GM19468 (cell line): ENCODE results near the gene TES.
"Not testable (repeated sequence)": the region's sequence is repeated elsewhere in the genome, so short reads cannot be mapped to it uniquely, and the experiment has no call there.

Experiments used
- ATAC-seq: cut with Tn5 transposase; IDR thresholded peaks from one replicate; pipeline ENCODE4 v1.9.1; 2021; ENCODE audit warnings: mild to moderate bottlenecking, moderate library complexity, moderate number of reproducible peaks; ENCODE audit not compliant: unreplicated experiment; ENCODE audit errors: extremely low read depth

The TES gene

DNA sequence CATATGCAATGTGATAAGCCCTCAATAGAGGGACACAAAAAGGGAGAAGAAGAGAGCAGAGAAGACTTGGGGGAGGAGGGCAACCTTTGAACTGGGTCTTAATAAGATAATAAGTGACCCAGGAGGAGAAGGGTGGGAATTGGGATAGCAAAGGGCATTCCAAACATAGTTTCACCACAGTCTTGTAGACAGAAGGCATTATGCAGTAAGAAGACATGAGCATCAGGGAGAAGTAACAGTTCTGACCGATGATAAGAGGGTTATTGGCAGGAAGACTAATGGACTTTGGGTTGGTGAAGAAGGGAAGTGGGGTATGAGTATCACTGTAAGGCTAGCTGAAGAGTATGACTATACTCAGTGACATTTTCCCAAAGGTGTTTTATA is 63.6 kb downstream of the TES start:
- ATAC-seq = no peak

- no peak for ATAC-seq
Measured at GRCh38 chr7:116277070-116277469, 66.7 kb downstream of the TES start.

GRCh38 chr7:116279217-116279616 is 68.9 kb downstream of the TES start:
- ATAC-seq = no peak

GRCh38 chr7:116280803-116281202 is 70.5 kb downstream of the TES start:
- ATAC-seq = no peak

DNA sequence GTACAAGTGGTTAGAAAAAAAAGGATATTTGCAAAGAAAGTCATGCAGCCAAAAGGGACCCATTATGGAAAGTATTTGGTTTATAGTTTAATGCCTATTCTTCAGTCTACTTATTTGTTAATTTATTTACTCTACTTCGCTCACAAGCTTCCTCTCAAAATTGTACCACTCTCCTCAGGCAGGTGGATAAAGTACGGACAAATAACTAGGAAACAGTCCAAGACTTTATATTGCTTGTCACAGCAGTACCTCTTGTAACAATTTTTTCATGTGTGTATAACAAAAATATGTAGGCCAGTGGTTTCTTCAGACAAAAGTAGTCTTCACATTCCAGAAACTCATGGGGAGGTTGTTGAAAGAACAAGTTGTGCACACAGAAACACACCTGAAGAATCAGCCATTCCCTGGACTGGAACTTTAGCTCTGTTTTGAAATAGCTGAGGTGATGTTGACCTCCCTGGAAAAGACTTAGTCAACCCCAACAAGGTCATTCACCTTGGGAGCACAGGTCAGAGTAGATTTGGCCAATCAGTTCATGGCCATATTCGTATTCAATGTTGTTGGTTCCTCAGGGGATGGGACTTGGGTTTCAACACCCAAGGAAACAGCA is 73.4 kb downstream of the TES start:
- ATAC-seq = no peak

- no peak for ATAC-seq
Measured at GRCh38 chr7:116284390-116284789, 74.1 kb downstream of the TES start.

DNA sequence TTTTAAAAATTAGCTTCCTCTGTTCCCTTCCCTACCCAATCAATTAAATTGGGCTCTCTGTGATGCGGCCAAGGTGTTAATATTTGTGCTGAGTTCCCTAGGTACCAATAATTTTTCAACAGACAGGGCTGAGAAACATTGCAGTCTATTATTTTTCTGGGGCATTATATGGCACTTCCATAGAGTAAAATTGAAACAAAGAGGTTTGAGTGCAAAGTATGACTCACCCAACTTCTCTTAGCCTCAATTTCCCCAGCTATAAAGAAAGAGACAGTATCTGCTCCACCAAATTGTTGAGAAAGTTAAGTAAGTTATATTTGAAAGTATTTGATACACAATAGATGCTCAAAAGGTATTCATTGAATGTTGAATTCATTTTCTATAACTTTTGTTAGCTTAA is 74.9 kb downstream of the TES start:
- ATAC-seq = no peak

DNA sequence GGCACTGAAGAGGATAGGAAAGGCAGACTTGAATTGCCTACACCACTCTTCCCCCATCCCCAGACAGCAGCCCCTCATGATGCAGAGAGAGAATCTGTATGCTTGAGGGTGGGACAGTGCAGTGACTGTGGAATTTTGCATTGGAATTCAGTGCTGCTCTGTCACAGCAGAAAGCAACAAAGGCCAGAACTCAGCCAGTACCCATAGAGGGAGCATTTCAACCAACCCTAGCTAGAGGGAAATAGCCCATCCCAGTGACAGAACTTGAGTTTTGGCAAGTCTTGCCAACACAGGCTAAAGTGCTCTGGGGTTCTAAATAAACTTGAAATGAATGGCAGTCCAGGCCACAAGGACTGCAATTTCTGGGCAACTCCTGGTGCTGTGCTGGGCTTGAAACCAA is 80.4 kb downstream of the TES start:
- no peak for ATAC-seq

DNA sequence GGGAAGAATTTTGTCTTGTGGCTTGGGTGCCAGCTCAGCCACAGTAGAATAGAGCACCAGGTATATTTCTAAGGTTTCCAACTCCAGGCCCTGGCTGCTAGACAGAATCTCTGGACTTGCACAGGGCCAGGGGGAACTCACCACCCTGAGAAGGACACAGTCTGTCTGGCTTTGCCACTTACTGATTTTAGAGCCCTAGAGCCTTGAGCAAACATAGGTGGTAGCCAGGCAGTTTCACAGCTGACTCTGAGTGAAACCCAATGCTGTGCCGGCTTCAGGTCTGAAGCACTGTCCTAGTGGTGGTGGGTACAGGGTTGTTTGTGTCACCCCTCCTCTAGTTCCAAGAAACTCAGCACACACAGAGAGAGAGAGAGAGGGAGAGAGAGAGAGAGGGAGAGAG is 81.6 kb downstream of the TES start:
- no peak for ATAC-seq

DNA sequence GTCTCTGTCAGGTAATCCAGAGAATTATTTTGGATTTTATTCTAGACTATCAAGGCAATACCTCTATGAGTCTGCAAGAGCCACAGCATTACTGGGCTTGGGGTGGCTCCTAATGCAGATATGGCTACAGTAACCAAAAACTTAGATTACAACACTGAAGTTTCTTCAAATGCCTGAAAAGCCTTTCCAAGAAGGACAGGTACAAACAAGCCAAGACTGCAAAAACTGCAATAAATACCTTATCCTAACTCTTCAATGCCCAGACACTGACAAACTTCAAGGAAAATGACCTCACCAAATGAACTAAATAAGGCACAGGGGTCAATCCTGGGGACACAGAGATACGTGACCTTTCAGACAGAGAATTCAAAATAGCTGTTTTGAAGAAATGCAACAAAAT is 82.0 kb downstream of the TES start:
- ATAC-seq = no peak

DNA sequence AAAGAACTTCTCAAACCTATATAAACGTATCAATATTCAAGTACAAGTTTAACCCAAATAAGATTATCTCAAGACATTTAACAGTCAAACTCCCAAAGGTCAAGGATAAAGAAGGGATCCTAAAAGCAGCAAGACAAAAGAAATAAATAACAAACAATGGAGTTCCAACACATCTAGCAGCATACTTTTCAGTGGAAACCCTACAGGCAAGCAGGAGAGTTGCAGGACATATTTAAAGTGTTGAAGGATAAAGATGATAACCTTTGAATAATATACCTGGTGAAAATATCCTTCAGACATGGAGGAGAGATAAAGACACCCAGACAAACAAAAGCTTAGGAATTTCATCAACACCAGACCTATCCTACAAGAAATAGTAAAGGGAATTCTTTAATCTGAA is 82.8 kb downstream of the TES start:
- no peak for ATAC-seq

GRCh38 chr7:116293633-116294032 is 83.3 kb downstream of the TES start:
- ATAC-seq = no peak

GRCh38 chr7:116295903-116296302 is 85.6 kb downstream of the TES start:
- not testable (repeated sequence) for ATAC-seq

GRCh38 chr7:116298055-116298454 is 87.7 kb downstream of the TES start:
- ATAC-seq = no peak

DNA sequence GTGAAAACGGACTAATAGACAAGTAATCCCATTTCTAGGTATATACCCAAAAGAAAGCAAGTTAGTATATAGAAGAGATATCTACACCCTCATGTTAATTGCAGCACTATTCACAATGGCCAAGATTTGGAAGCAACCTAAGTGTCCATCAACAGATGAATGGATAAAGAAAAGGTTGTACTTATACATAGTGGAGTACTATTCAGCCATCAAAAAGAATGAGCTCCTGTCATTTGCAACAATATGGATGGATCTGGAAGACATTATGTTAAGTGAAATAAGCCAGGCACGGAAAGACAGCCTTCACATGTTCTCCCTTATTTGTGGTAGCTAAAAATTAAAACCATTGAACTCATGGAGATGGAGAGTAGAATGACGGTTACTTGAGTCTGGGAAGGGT is 88.2 kb downstream of the TES start:
- no peak for ATAC-seq

DNA sequence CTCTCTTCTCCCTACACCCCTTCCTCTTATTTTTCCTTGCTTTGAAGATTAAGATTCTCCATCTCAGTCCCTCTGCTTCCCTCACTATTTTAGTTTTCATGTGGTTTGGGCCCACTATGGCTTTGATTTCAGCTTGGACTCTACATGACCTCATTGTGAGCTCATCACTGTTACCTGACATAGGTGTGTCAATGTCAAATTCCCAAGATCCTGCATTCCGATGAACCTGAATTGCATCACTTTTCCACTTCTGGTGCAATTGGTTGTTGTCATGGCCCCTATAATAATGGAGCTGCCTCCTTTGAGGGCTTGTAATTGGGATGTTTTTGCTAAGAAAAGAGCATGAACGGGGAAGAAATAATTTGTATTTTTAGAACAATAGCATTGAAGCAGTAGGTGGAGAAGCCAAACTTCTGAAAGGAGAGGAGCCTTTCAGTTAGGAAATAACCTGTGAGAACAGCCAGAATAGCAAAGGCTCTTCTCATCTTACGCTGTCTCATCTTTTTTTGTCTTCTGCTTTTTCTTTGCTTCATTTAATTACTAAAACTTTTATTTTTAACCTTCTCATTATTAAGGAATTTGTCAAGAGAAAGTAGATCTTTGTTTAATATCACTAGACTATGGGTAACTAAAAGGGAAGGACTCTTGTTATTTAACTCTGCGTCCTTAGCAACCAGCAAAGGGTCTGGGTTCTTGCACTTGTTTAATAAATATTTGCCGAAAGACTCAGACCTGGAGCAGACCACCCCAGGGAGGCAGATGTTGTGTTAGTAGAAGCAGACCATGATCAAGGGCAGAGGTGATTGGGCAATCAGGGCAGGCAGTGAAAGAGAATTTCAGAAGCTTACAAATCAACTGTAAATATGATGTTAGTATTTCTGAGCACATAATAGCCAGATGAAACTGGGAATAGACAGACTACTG is 95.4 kb downstream of the TES start:
- ATAC-seq = no peak

GRCh38 chr7:116306409-116307048 is 96.2 kb downstream of the TES start:
- no peak for ATAC-seq

DNA sequence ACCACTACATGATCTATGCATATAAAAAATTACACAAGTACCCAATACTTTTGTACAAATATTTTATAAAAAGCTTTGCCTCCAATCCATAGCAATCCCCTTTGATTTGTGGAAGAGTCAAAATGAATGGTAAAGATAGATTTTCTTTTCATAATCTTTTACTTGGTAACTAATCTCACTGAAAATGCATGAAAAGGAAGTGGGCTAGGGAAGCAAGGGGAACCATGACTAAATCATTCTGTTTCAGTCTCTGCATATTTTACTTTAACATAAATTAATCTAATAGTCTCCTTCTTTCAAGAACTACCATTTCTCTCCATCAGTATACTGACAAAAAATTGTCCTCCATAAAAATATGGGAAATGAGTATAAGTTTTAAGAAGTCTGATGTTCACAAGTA is 96.9 kb downstream of the TES start:
- no peak for ATAC-seq
